ENCODE data around the gene OR52E2.

OR52E2 gene

DNA sequence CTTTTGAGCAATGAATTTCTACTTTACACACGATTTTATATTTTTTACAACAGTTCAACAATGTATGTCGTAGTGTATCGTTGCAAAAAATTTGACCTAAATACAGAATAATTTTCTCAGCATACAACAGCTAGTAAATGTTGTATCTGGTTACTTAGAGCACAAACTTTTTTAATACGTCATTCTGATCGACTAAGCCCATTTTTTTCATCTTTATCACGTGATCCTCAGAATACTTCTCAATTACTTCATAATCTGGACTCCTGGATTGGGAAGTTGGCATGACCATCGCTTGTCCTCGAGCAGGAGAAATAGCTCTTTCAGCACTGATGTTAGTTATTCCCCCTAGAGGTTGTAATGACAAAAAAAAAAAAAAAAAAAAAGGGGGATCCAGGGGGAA, 48.2 kb downstream of the OR52E2 start:
- DNase-seq (ENCODE audit: low spot score), result no peak
